ENCODE results near the gene HS3ST1.

HS3ST1 gene

GRCh38 chr4:11420327-11420726 is 8.4 kb downstream of the HS3ST1 start:
- Histone ChIP-seq H3K27ac (replicated peaks) (no peak overlapping the region), H3K4me3 (replicated peaks; ENCODE audit: insufficient read depth, low read length) (no peak overlapping the region), H3K27me3 (ENCODE audit: insufficient read depth, poor library complexity, severe bottlenecking) (no peaks in the 10 kb centered on the region)
- DNase-seq (ENCODE audit: low read depth in 1 of 2, low spot score in 1 of 2): no peak
- no peak for TF ChIP-seq GABPA (IDR thresholded peaks at IDR 0.05; ENCODE audit: low read depth)
- TF ChIP-seq REST (IDR thresholded peaks at IDR 0.05; ENCODE audit: insufficient replicate concordance, low read depth): no peak
- no peak for TF ChIP-seq POLR2AphosphoS5 (IDR thresholded peaks at IDR 0.05; ENCODE audit: low read depth)
- TF ChIP-seq CTCF (IDR thresholded peaks at IDR 0.05; ENCODE audit: insufficient read depth, low read length): no peak

- H3K27me3 ChIP-seq (ENCODE audit: insufficient read depth, poor library complexity, severe bottlenecking): no peaks in the 10 kb centered on the region
- no peak for TF ChIP-seq SPI1 (IDR thresholded peaks at IDR 0.05; ENCODE audit: borderline replicate concordance, low read depth)
- no peak for TF ChIP-seq REST (IDR thresholded peaks at IDR 0.05; ENCODE audit: insufficient replicate concordance, low read depth)
- no peak for TF ChIP-seq POLR2AphosphoS5 (IDR thresholded peaks at IDR 0.05; ENCODE audit: low read depth)
- no peak for TF ChIP-seq GABPA (IDR thresholded peaks at IDR 0.05; ENCODE audit: low read depth)
- TF ChIP-seq CTCF (IDR thresholded peaks at IDR 0.05; ENCODE audit: insufficient read depth, low read length): no peak
- DNase-seq (ENCODE audit: low read depth in 1 of 2, low spot score in 1 of 2): peak in 1 of 2 experiments; percentile 11
- no peak overlapping the region for H3K4me3 ChIP-seq (replicated peaks; ENCODE audit: insufficient read depth, low read length)
- no peak overlapping the region for H3K27ac ChIP-seq (replicated peaks)
Observed at GRCh38 chr4:11418610-11419009, 10.1 kb downstream of the HS3ST1 start.

- TF ChIP-seq GABPA (IDR thresholded peaks at IDR 0.05; ENCODE audit: low read depth) (no peak), POLR2AphosphoS5 (IDR thresholded peaks at IDR 0.05; ENCODE audit: low read depth) (no peak), SPI1 (IDR thresholded peaks at IDR 0.05; ENCODE audit: borderline replicate concordance, low read depth) (no peak), REST (IDR thresholded peaks at IDR 0.05; ENCODE audit: insufficient replicate concordance, low read depth) (no peak), CTCF (IDR thresholded peaks at IDR 0.05; ENCODE audit: insufficient read depth, low read length) (no peak)
- H3K27me3 ChIP-seq (ENCODE audit: insufficient read depth, poor library complexity, severe bottlenecking): no peaks in the 10 kb centered on the region
Observed at GRCh38 chr4:11416767-11417113, 12.0 kb downstream of the HS3ST1 start.

More at GRCh38 chr4:11416767-11417113, 12.0 kb downstream of the HS3ST1 start:
- no peak overlapping the region for H3K27ac ChIP-seq (replicated peaks)
- DNase-seq (ENCODE audit: low read depth in 1 of 2, low spot score in 1 of 2): no peak
- no peak overlapping the region for H3K4me3 ChIP-seq (replicated peaks; ENCODE audit: insufficient read depth, low read length)

Measured in HL-60 (cell line).